ENCODE results near the gene COL4A2. TPM values are rescaled to one million over a fixed set of nuclear protein-coding genes. Genes with fewer than 3 reads are reported as not detected.
A peak's percentile ranks its signal among the peaks of the same experiment; 100 is the strongest.

COL4A2 gene
- total RNA-seq, 1 donor from 2014 or later: not detected

DNA sequence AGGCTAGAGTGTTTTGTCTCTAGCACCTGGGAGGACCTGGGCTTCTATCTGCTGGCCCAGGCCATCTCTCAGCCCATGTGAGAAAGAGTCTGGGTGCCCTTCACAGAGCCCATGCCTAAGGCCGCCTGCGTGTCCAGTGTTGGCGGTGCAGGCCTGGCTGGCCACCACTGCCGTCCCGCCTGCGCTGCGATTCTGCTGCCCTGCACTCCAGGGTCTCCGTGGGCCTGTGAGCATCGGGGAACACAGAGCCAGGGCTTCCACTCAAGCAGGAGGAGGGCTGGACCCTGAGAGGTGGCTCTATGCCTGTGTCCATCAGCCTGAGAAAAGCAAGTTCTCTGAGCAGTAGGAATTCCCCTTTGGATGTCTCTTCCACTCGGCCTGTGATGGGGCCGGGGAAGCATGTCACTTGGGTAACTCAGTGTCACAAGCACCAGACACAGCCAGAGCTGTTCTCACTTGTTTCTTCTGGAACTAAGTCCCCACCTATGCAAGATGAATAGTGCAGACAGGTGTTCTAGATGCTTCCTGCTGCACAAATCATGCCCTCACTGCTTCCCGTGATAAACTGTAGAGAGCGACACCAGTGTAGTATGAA, 160.5 kb downstream of the COL4A2 start:
- ChIA-PET POLR2A (no interaction called here), CTCF (no interaction called here)
- H3K4me1 Mint-ChIP-seq: peaks cover 60% of the 10 kb centered on the region
- DNase-seq (no peak), ATAC-seq (ENCODE audit: low read depth) (no peak)
- intact Hi-C loops (cut with micrococcal nuclease): no loop called here
- TF ChIP-seq, protein P1, sequence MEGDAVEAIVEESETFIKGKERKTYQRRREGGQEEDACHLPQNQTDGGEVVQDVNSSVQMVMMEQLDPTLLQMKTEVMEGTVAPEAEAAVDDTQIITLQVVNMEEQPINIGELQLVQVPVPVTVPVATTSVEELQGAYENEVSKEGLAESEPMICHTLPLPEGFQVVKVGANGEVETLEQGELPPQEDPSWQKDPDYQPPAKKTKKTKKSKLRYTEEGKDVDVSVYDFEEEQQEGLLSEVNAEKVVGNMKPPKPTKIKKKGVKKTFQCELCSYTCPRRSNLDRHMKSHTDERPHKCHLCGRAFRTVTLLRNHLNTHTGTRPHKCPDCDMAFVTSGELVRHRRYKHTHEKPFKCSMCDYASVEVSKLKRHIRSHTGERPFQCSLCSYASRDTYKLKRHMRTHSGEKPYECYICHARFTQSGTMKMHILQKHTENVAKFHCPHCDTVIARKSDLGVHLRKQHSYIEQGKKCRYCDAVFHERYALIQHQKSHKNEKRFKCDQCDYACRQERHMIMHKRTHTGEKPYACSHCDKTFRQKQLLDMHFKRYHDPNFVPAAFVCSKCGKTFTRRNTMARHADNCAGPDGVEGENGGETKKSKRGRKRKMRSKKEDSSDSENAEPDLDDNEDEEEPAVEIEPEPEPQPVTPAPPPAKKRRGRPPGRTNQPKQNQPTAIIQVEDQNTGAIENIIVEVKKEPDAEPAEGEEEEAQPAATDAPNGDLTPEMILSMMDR (IDR thresholded peaks at IDR 0.05): no peak
- H3K9me3 Mint-ChIP-seq: no peaks in the 10 kb centered on the region
- H3K4me3 Mint-ChIP-seq: no peak overlapping the region
- no peak overlapping the region for H3K27ac Mint-ChIP-seq
- no peaks in the 10 kb centered on the region for H3K27me3 Mint-ChIP-seq
- H3K36me3 Mint-ChIP-seq (ENCODE audit: low read depth): no peaks in the 10 kb centered on the region

DNA sequence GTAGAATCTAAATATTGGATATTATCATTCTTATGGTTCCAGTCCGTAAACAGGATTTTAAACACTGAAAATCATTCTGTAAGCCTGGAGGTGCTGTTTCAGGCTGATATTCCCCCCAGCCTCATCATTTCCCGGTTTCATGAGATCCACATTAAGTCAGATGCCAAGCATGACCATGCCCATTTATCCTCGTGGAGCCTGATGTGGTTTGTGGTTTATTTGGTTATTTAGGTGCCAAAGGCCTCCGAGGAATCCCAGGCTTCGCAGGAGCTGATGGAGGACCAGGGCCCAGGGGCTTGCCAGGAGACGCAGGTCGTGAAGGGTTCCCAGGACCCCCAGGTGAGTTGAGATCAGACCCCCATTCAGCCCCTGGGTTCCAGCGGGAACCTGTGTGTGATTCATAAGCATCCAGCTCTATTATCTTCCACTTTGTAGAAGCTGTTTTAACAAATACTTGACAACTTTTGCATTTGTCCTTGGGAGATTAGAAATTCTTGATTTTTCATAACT, 162.0 kb downstream of the COL4A2 start:
- no peak for DNase-seq
- CTCF ChIA-PET: interaction anchor here (0.6 kb wide), 1 partner anchor 13 kb away, joined by 4 read pairs; no protein-coding TSS in a partner anchor
- intact Hi-C loops (cut with micrococcal nuclease): no loop called here
- Mint-ChIP-seq H3K4me3 (no peak overlapping the region), H3K36me3 (ENCODE audit: low read depth) (no peaks in the 10 kb centered on the region), H3K9me3 (no peaks in the 10 kb centered on the region), H3K27me3 (no peaks in the 10 kb centered on the region), H3K27ac (no peak overlapping the region), H3K4me1 (peaks cover 54% of the 10 kb centered on the region)
- POLR2A ChIA-PET: no interaction called here
- no peak for ATAC-seq (ENCODE audit: low read depth)
- TF ChIP-seq, protein P1 (IDR thresholded peaks at IDR 0.05): no peak

DNA sequence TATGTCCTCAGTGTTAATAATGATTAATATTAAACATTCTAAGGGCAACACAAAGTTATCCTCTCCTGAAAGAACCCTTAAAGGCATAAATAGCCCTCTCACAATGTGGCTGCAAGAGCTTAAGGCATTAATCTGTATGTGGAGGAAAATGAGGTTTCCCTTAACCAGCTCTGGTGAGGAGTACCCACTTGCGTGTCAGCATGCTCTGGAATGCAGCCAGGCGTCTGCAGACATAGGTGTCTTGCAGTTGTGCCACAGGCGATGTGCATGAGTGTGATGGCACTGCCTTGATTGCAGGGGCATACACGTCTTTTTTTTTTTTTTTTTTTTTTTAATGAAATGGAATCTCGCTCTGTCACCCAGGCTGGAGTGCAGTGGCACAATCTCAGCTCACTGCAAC, 162.5 kb downstream of the COL4A2 start:
- peaks cover 48% of the 10 kb centered on the region for H3K4me1 Mint-ChIP-seq
- no peaks in the 10 kb centered on the region for H3K36me3 Mint-ChIP-seq (ENCODE audit: low read depth)
- H3K9me3 Mint-ChIP-seq: no peaks in the 10 kb centered on the region
- H3K27ac Mint-ChIP-seq: no peak overlapping the region
- H3K4me3 Mint-ChIP-seq: no peak overlapping the region
- DNase-seq (no peak), ATAC-seq (ENCODE audit: low read depth) (no peak)
- TF ChIP-seq, protein P1 (IDR thresholded peaks at IDR 0.05): no peak
- H3K27me3 Mint-ChIP-seq: no peaks in the 10 kb centered on the region
- ChIA-PET CTCF (interaction anchor here (0.6 kb wide), 1 partner anchor 14 kb away, joined by 4 read pairs; no protein-coding TSS in a partner anchor), POLR2A (no interaction called here)
- intact Hi-C loops (cut with micrococcal nuclease): no loop called here

DNA sequence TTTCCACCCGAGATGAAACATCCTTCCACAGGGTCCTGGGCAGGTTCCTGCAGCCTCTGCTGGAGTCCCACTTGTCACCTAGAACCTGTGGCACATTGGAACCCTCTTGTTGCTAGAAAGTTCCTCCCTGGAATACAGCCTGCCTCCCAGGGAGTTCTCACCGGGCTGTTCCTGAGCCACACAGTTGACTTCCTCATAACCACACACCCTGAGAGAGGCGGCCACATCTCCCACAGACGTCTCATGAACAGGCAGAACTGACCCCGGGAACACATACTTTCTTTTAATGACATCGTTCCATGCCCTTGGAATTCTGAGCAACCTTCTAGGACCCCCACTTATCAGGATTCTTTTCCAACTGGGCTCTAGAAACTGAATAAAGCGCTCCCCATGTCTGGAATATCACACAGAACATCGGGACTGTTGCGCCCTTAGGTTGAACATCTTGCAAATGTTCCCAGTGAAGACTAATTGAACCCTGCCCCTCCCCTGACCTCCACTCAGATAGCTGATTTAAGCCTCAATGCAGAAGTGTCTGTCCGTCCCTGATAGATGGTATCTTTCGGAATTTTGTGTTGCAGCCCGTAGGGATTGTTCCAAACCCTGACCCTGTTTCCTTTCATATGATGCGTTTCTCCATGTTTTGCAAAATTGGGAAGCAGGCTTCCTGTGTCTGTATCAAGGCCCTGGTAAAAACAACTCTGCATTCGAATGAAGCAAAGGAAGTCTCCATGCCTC, 163.4 kb downstream of the COL4A2 start:
- H3K9me3 Mint-ChIP-seq: no peaks in the 10 kb centered on the region
- POLR2A ChIA-PET: interaction anchor here (1.1 to 1.9 kb wide), 2 partner anchors 13 to 91 kb away, joined by 4 to 13 read pairs; partner anchors contain the start of gene RAB20
- no peaks in the 10 kb centered on the region for H3K36me3 Mint-ChIP-seq (ENCODE audit: low read depth)
- intact Hi-C loops (cut with micrococcal nuclease): loop anchor here (1.0 to 5.0 kb wide), 8 partner anchors 14 to 1308 kb away; partner anchors contain the start of genes ANKRD10, NAXD and RAB20
- H3K27ac Mint-ChIP-seq: peak overlapping the region; percentile 83
- peaks cover 51% of the 10 kb centered on the region for H3K4me1 Mint-ChIP-seq
- no peak for DNase-seq
- TF ChIP-seq, protein P1 (IDR thresholded peaks at IDR 0.05): no peak
- CTCF ChIA-PET: interaction anchor here (2.6 kb wide), 1 partner anchor 15 kb away, joined by 18 read pairs; no protein-coding TSS in a partner anchor
- H3K27me3 Mint-ChIP-seq: no peaks in the 10 kb centered on the region
- peak overlapping the region; percentile 73 for H3K4me3 Mint-ChIP-seq
- ATAC-seq (ENCODE audit: low read depth): no peak
